ENCODE measurements around the gene ERO1B.

DNA sequence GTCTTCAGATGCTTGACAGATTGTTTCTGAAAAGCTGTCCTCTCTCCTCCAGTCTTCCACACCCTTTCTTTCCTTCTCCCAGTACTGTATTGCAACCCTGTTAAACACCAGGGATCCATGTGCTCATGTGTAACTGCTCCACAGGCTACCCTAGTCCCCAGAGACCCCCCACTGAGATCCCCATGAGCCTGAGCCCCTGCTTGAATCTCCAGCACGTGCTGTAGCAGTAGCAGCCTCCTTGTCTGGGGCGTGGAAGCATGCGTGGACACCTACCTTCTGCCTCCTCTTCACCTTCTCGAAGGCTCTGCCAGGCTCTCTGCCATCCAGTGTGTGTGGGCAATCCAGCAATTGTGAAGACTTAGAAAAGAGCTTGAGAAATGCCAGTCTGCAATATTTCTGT, 114.2 kb downstream of the ERO1B start:
- no peak for TF ChIP-seq CTCF (IDR thresholded peaks at IDR 0.05; ENCODE audit: insufficient read depth, low read length)
- no peak for TF ChIP-seq POLR2AphosphoS5 (IDR thresholded peaks at IDR 0.05; ENCODE audit: low read depth)
- TF ChIP-seq REST (IDR thresholded peaks at IDR 0.05; ENCODE audit: insufficient replicate concordance, low read depth): no peak
- TF ChIP-seq GABPA (IDR thresholded peaks at IDR 0.05; ENCODE audit: low read depth): no peak
